Measurements from ENCODE around the gene AKAP1.
A peak's percentile ranks its signal among the peaks of the same experiment; 100 is the strongest.

AKAP1 gene, protein sequence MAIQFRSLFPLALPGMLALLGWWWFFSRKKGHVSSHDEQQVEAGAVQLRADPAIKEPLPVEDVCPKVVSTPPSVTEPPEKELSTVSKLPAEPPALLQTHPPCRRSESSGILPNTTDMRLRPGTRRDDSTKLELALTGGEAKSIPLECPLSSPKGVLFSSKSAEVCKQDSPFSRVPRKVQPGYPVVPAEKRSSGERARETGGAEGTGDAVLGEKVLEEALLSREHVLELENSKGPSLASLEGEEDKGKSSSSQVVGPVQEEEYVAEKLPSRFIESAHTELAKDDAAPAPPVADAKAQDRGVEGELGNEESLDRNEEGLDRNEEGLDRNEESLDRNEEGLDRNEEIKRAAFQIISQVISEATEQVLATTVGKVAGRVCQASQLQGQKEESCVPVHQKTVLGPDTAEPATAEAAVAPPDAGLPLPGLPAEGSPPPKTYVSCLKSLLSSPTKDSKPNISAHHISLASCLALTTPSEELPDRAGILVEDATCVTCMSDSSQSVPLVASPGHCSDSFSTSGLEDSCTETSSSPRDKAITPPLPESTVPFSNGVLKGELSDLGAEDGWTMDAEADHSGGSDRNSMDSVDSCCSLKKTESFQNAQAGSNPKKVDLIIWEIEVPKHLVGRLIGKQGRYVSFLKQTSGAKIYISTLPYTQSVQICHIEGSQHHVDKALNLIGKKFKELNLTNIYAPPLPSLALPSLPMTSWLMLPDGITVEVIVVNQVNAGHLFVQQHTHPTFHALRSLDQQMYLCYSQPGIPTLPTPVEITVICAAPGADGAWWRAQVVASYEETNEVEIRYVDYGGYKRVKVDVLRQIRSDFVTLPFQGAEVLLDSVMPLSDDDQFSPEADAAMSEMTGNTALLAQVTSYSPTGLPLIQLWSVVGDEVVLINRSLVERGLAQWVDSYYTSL

DNA sequence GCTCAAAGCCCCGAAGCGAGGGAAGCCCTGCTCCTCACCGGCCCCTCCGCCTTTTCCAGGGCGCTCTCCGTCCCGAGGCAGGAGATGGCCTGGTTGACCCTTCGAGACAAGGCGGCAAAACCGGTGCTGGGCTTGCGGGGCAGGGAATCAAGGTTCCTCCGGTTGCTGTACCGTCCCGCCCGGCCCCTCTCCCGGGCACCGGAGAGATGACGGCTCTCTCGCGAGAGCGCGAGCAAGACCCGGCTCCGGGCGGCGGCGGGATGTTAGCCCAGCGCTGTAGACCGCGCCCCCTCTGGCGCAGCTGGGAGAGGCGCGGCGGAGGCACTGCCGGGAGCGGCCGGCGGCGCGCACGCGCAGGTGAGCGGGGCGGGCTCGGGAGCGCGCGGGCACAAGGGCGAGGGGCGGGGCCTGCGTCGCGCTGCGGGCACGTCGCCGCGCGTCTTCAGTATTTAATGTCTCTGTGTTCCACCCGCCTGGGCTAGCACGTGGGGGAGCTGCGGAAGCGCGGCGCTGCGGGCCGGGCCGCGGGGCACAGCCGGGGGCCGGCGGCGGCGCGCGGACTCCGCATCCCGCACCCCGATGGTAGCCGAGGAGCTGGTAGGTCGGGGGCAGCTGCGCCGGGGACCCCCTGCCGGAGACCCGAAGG lies at the start of gene AKAP1:
TSS of gene AKAP1 (plus strand) at position 445 of the 646 bp plus-strand sequence. CDS start 20,219 bp downstream, outside the sequence.
- peak; percentile 97 for DNase-seq

DNA sequence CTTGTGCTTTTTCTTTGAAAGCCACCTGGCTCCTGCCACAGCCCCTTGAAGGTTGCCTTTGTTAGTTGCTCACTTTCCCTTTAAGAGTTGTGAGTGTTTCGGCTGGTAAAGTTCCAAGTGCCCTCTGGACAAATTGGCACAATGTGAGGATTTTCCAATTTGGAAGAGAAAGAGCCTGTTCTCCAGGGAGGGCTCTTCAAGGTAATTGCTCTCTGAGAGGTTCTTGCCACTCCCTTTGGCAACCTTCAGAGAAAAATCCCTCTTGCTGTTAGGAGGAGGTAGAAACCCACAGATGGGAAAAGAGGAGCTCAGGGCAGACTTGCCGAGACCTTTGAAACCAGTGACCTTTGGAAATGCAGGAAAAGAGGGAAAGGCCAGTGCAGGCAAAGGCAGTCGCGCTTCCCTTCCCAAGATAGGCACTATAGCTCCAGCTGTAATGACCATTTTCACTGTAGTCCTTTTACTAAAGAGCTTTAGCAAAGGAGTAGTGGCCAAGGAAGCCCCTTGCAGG lies 49.0 kb upstream of the AKAP1 start:
- DNase-seq: no peak

DNA sequence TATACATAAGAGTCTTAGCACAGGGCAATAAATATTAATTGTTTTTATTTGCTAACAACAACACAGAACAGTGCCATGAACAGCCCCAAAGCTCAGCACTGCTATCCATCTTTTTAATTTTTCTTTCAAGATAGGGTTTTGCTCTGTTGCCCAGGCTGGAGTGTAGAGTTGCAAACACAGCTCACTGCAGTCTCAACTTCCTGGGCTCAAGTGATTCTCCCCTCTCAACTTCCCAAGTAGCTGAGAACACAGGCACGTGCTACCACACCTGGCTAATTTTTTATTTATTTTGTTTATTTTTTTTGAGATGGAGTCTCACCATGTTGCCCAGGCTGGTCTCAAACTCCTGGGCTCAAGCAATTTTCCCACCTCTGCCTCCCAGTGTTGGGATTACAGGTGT lies 47.6 kb upstream of the AKAP1 start:
- DNase-seq: no peak

DNA sequence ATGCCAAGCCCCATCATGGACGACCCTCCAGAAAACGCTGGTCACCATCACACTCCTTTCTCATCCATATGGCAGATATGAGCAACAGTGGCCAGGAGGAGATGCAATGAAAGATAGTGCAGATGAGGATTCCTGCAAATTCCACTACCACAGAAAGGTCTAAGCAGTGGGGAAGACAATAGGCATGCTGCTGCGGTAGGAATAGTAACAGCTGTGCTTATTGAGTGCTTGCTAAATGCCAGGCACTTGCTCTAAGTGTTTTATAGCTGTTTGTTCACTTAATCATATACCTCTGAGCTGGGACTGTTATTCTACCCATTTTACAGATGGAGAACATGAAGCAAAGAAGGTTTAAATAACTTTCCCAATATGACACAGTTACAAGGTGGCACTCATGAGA lies 46.6 kb upstream of the AKAP1 start:
- no peak for DNase-seq

DNA sequence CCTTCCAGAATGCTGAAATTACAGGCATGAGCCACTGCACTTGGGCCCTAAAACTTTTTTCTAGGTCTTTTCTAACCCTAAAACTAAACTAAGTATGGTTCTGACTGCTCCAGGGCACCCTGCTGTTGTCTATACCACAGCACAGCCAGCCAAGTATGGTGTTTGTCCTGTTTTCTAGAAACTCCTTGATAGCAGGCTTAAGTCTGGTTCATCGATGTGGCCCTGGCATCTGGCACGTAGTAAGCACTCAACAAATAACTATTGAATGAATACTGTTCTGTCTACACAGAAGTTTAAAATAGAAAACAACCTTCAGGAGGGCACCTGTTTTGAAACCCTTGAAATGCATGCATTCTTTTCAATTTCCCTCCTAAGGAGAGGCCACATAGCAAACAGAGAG lies 44.5 kb upstream of the AKAP1 start:
- DNase-seq: no peak

DNA sequence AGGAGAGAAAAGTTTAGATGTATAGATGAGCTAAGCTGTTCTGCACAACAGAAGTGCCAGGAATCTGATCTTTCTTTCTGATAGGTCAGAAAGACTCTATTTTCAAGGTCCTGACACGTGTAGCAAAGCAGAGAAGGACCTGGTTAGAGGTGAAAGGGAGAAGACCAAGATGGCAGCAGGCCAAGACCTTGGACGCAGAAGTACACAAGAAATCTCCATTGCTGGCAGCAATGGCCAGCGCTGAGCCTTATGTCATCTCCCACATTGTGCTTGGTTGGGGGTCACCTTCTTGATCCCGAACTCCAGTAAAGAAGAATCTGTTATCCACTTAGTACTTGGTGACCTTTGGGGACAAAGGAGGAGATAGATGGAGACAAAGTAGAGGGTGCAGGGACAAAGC lies 41.8 kb upstream of the AKAP1 start:
- no peak for DNase-seq

DNA sequence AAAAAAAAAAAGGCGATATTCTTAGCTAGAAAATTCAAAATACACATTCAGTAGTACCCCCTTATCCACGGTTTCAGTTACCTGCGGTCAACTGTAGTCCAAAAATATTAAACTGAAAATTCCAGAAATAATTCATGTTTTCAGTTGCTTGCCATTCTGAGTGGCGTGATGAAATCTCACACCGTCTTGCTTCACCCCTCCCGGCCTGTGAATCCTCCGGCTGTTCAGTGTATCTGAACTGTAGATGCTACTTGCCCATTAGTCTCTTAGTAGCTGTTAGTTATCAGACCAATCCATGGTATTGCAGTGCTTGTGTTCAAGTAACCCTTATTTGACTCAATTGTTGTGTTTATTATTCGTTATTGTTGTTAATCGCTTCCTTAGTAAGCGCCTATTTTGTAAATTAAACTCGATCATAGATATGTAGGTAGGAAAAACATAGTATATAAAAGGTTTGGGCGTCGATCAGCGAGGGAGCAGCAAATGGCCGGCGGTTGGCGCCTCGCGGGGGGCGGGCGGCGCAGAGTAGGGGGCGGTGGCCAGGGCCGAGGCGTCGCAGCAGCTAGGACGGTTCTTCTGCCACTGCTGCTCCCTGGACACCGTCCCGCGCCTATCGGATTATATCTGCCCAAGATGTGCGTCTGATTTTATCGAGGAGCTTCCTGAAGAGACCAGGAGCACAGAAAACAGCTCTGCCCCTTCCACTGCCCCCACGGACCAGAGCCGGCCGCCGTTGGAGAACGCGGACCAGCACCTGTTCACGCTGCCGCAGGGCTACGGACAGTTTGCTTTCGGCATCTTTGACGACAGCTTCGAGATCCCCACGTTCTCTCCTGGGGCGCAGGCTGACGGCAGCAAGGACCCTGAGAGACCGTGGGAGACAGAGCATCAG lies 39.8 kb upstream of the AKAP1 start:
- no peak for DNase-seq

DNA sequence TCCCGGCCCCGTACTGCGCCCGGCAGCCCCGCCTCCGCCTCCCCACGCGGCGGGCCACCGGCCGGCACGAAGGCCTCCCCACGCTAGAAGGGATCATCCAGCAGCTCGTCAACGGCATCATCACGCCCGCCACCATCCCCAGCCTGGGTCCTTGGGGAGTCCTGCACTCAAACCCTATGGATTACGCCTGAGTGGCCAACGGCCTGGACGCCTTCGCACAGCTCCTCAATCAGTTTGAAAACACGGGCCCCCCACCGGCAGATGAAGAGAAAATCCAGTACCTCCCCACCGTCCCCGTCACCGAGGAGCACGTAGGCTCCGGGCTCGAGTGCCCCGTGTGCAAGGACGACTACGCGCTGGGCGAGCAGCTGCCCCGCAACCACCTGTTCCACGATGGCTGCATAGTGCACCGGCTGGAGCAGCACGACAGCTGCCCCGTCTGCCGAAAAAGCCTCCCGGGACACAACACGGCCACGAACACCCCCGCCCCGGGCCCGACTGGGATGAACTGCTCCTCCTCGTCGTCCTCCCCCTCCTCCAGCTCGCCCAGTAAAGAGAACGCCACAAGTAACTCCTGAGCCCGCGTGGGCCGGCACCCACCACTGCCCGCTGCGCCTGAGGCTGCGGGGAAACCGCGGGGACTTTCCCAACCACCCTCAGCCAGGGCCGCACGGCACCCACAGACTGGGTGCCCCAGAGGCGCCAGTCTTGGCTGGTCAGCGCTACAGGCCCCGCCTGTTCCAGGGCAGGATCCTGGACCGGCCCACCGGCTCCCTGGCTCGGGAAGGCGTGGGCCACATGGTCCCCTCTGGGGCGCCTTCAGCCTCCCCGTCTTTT lies 39.0 kb upstream of the AKAP1 start:
- DNase-seq: peak; percentile 52

DNA sequence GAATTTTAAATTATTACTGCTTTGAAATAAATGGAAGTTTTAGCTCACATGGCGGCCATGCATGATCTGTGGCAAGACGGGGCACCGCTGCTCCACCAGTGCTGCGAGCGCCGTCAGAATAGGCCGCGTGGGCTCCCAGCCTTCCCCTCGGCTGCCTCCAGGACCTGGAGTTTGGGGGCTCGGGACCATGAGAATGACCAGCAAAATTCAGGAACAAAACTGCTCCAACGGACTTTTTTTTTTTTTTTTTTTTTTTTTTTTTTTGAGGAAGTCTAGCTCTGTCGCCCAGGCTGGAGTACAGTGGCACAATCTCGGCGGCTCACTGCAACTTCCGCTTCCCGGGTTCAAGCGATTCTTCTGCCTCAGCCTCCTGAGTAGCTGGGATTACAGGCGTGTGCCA lies 38.3 kb upstream of the AKAP1 start:
- DNase-seq: no peak

DNA sequence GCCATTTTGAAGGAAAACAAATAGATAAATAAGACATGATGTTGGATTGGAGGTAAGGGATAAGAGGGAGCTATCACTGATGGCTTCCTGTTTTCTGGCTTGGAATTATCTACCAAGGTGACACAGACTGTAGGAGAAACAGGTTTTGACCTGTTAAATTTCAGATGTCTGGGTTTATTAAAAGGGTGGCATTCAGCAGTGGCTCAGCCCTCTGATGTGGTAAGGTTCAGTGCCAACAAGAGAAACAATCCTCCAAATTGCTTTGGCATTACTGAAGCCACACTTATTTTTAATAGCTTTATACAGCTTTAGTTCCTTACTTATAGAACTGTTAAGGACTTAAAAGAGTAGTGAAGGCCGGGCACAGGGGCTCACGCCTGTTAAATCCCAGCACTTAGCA lies 37.0 kb upstream of the AKAP1 start:
- no peak for DNase-seq

DNA sequence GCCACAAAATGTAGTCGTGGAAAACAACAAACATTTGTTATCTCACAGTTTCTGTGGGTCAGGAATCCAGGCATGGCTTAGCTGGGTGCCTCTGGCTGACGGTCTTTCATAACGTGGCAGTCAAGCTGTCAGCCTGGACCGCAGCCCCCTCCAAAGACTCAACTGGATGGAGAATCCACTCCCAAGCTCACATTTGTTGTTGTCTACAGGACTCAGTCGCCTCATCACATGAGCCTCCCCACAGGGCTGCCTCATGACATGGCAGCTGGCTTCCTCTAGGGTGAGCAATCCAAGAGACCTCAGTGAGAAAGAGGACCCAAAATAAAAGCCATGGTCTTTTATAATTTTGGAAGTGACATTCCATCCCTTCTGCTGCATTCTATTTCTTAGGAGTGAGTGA lies 34.7 kb upstream of the AKAP1 start:
- DNase-seq: no peak

DNA sequence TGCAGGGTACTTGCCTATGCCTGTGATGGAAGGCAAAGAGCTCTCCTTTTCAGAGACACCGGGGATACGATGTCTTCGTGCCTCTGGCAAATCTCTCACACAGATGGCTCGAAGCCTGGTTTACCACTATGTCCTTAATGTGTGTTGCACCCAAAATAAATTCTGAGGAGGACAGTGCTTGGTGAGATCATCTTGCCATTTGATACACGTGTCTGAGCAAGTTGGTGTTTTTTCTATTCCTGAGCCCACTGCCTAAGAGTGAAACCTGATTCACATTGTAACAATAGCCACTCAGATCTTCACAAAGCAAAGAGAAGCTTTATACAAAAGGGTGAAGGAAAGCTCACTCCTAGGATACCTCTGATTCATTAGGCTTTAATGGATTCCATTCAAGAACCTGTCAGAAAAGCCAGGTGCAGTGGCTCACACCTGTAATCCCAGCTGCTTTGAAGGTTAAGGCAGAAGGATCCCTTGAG lies 33.1 kb upstream of the AKAP1 start:
- DNase-seq: no peak

DNA sequence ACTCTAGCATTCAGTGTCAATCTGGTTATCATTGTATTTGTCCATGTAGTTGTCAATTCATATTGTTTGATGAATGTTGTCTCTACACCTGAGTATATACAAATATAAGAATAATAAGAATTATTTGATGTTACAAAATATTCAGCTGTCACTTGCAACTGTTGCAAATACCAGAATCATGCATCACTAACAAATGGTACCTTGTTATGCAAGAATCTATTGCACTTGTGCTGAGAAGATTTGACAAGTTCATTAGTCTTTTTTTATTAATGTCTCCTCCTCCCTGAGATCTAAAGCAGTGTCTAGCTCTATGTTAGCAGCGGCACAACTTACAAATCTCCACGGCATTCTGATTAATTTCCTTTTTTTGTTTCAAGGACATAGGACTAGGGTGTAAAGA lies 22.2 kb upstream of the AKAP1 start:
- DNase-seq: no peak

DNA sequence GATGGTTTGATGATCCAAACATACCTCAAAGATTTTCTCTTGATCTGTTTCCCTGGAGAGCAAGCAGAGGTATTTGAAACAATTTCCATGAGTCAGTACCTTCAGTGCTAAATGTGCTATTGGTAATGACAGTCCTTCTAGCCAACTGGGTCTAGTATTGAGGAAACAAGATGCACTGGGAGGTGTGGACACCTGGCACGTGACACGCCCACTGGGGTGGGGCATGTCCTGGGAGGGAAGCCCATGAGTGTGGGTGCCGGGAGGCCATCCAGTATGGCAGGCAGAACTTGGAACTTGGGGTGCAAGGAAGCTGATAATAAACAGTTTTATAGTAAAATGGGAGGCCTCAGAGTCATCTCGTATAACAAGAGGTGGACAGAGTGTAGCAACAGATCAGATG lies 17.9 kb upstream of the AKAP1 start:
- DNase-seq: no peak

DNA sequence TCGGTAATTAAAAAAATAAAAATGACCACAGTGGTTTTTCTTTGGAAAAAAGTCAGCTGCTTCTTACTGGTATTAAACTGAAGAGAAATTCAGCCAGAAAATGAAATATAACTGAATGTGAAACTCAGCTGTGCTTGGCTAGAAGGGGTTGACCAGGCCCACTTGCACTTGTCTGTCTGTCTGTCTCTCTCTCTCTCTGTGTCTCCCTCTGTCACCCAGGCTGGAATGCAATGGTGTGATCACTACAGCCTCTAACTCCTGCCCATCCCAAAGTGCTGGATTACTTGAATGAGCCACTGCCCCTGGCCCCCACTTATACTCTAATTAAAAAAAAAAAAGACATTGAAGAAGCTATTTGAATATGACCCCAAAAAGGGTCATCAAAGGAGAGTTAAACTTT lies 17.3 kb upstream of the AKAP1 start:
- no peak for DNase-seq

DNA sequence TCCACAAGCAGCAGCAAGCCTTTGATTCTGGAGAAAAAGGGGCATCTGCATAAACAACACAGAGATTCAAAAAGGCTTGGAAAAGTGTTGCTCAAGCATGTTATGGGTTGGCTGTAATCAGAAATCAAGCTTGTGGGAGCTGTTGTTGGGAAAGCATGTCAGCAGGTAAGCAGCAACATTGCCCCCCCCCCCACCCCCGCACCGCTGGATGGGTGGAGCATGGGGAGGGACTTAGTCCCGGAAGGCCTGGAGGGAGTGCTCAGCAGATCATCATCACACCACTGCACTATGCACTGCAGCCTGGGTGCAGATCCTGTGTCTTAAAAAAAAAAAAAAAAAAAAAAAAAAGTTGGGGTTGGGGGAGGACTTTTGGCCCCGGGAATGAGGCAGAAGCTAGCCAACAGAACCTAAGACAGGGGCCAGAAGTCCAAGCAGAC lies 16.8 kb upstream of the AKAP1 start:
- no peak for DNase-seq

DNA sequence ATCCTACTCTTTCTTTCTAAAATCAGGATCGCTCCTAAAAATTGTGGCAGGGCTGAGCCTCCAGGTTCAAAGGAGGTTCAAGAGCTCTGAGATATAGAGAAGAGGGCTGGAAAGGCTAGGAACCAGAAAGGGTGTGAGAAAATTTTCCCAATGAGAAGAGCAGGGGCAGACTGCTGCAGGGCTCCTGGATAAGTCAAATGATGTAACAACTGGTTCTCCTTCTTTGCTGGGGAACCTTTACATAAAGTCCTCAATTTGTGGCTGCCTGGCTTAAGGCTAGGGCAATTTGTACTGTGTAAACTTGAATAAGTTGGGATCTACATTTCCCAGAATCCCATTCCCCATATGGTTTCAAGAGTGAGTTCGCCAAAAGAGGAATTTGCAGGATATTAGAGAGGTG lies 16.3 kb upstream of the AKAP1 start:
- DNase-seq: no peak

DNA sequence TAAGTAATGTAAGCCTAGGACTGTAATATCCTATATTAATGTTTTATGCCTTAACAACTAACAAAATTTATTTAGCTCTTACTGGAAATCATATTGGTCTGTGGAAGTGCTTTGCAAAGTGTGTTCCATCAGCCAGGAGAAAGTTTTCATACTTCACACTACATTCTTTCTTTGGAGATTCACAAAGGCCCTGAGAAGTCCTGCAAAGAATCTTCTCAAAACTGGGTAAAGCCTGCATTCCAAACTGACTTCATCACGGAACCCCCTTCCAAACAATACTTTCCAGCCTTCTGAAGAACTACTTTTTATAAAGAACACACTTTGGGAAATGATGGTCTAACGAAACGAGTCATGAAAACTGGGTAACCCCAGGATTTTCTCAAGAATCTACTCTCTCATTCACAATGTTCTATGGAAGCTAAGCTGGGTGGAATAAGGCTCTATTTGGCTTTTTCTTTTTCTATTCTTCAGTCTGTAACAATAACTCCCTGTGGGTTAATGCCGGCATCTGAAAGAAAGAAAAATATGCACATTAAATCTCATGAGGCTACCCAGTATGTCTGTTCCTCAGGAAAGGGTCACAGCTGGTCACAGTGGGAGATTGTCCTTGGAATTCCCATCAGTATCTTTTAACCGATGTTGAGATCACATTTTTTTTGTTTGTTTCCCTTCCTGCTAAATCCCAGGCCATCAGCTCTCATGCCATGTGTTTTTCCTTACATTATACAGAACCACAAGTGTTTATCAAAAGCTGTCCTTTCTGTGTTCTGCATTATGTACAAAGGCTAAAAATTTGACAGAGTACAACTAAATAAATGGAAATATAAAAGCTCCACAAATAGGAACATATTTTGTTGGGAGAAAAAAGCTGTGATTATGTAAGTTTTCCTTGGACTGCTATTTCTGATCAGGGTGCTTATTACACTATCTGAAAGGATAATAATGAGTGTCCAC lies 12.8 kb upstream of the AKAP1 start:
- DNase-seq: no peak

DNA sequence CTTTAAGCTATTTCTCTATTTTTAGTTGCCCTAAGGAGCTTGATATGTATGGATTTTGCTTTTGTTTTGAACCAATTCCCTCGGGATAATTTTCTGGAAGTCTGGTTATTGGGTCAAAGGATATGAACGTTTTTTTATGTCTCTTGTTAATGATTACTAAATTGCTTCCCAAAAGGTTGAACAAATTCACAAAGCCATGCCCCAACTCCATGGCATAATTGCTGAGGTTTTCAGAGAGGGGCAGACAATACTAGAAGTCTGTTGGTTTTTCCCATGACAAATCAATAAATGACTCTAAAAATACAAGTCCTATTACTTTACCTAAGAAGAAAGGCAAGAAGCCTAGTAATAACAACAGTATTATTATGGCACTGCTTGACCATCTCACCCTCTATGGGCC lies 11.4 kb upstream of the AKAP1 start:
- no peak for DNase-seq

DNA sequence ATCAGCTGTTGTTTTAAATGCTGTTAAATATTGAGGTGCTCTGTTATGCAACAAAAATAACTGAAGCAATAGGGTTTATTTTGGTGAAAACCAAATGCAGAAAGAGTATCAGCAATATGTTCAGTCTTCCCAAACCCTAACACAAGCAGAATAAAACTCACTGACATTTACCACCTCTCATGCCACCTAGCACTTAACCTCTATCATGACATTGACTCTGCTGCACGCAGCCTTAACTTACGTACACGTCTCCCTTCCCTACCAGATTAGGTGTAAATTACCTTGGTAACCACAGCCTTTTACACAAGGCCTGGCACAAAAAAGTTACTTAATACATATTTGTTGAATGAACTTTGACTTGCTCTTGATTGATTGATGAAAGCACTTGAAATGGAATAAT lies 9.9 kb upstream of the AKAP1 start:
- no peak for DNase-seq
